NCI-H146 (cell line): ENCODE data around the gene CCDC146.
"Not testable (repeated sequence)": the region's sequence is repeated elsewhere in the genome, so short reads cannot be mapped to it uniquely, and the experiment has no call there.

Source experiments
- DNase-seq: peaks from one replicate; lab custom pipeline; 2025; lab: John Stamatoyannopoulos, UW

CCDC146 gene

GRCh38 chr7:77154917-77155464, 32.6 kb downstream of the CCDC146 start:
- DNase-seq: not testable (repeated sequence)

- not testable (repeated sequence) for DNase-seq
Observed at GRCh38 chr7:77155601-77156377, 33.4 kb downstream of the CCDC146 start.

GRCh38 chr7:77157034-77157433, 34.6 kb downstream of the CCDC146 start:
- DNase-seq: not testable (repeated sequence)

- DNase-seq: no peak
Observed at GRCh38 chr7:77157446-77157845, 35.0 kb downstream of the CCDC146 start.

- not testable (repeated sequence) for DNase-seq
Observed at GRCh38 chr7:77171073-77171472, 48.7 kb downstream of the CCDC146 start.

GRCh38 chr7:77172437-77173172, 50.2 kb downstream of the CCDC146 start:
- not testable (repeated sequence) for DNase-seq

- DNase-seq: not testable (repeated sequence)
Observed at GRCh38 chr7:77174418-77174817, 52.0 kb downstream of the CCDC146 start.

GRCh38 chr7:77175274-77175800, 52.9 kb downstream of the CCDC146 start:
- not testable (repeated sequence) for DNase-seq

GRCh38 chr7:77177321-77177904, 55.0 kb downstream of the CCDC146 start:
- DNase-seq: not testable (repeated sequence)

GRCh38 chr7:77178024-77178423, 55.6 kb downstream of the CCDC146 start:
- not testable (repeated sequence) for DNase-seq

GRCh38 chr7:77181015-77181595, 58.7 kb downstream of the CCDC146 start:
- DNase-seq: no peak

GRCh38 chr7:77181734-77182133, 59.3 kb downstream of the CCDC146 start:
- DNase-seq: no peak

GRCh38 chr7:77182261-77182660, 59.8 kb downstream of the CCDC146 start:
- no peak for DNase-seq

GRCh38 chr7:77184463-77184862, 62.0 kb downstream of the CCDC146 start:
- DNase-seq: no peak

GRCh38 chr7:77184990-77185389, 62.6 kb downstream of the CCDC146 start:
- DNase-seq: no peak

- no peak for DNase-seq
Observed at GRCh38 chr7:77185866-77186265, 63.5 kb downstream of the CCDC146 start.

GRCh38 chr7:77188731-77189437, 66.5 kb downstream of the CCDC146 start:
- DNase-seq: no peak

GRCh38 chr7:77197141-77197540, 74.7 kb downstream of the CCDC146 start:
- no peak for DNase-seq

GRCh38 chr7:77199013-77199966, 76.9 kb downstream of the CCDC146 start, which contains the start of gene FGL2:
FGL2 (minus strand) TSS chr7:77199819; CDS start chr7:77199793, 26 bp downstream.
- peak; percentile 68 for DNase-seq

GRCh38 chr7:77200542-77200941, 78.1 kb downstream of the CCDC146 start:
- DNase-seq: no peak
